ENCODE data around the gene ZPBP2. TPM values are rescaled to one million over a fixed set of nuclear protein-coding genes. Genes with fewer than 3 reads are reported as not detected.

Gene ZPBP2
- total RNA-seq, 2 donors from 2014 or later: not detected

GRCh38 chr17:39916918-39917317 lies 48.9 kb downstream of the ZPBP2 start:
- intact Hi-C loops (cut with DNase I): no loop called here
- TF ChIP-seq POLR2A (IDR thresholded peaks at IDR 0.05): no peak
- TF ChIP-seq CTCF (IDR thresholded peaks at IDR 0.05): no peak
- no peak for ATAC-seq
- no peak overlapping the region for H3K27ac ChIP-seq
- H3K9me3 ChIP-seq: no peaks in the 10 kb centered on the region
- 74 to 78% methylated on average over 7 of the region's 7 CpGs for WGBS, 2 donors
- no peak for DNase-seq
- no peaks in the 10 kb centered on the region for H3K4me1 ChIP-seq
- H3K36me3 ChIP-seq (replicated peaks in 1 of 2; ENCODE audit: insufficient read depth in 1 of 2, low read depth in 2 of 2): peaks cover 3 to 8% of the 10 kb centered on the region in 2 donors
- no peaks in the 10 kb centered on the region for H3K27me3 ChIP-seq
- H3K4me3 ChIP-seq: no peak overlapping the region

- no peak for ATAC-seq
- H3K36me3 ChIP-seq (replicated peaks in 1 of 2; ENCODE audit: insufficient read depth in 1 of 2, low read depth in 2 of 2): peaks cover 6 to 23% of the 10 kb centered on the region in 2 donors
- intact Hi-C loops (cut with DNase I): no loop called here
Observed at GRCh38 chr17:39919087-39919683, 51.2 kb downstream of the ZPBP2 start.

GRCh38 chr17:39920218-39921210 lies 52.5 kb downstream of the ZPBP2 start:
- peaks cover 9% of the 10 kb centered on the region for H3K4me1 ChIP-seq
- 76 to 80% methylated on average over 18 to 19 of the region's 19 CpGs for WGBS, 2 donors

More at GRCh38 chr17:39919087-39919683, 51.2 kb downstream of the ZPBP2 start:
- no peak for DNase-seq
- no peaks in the 10 kb centered on the region for H3K27me3 ChIP-seq
- no peaks in the 10 kb centered on the region for H3K9me3 ChIP-seq
- no peak for TF ChIP-seq CTCF (IDR thresholded peaks at IDR 0.05)
- H3K4me3 ChIP-seq: no peak overlapping the region
- H3K4me1 ChIP-seq: no peaks in the 10 kb centered on the region
- no peak overlapping the region for H3K27ac ChIP-seq
- WGBS, 2 donors: 95 to 97% methylated on average over 9 of the region's 9 CpGs

GRCh38 chr17:39921323-39921722 lies 53.3 kb downstream of the ZPBP2 start:
- DNase-seq (no peak), ATAC-seq (no peak)
- peaks cover 6 to 23% of the 10 kb centered on the region in 2 donors for H3K36me3 ChIP-seq (replicated peaks in 1 of 2; ENCODE audit: insufficient read depth in 1 of 2, low read depth in 2 of 2)
- H3K4me1 ChIP-seq: peaks cover 17% of the 10 kb centered on the region
- no peak overlapping the region for H3K4me3 ChIP-seq
- WGBS, 2 donors: 73 to 94% methylated on average over 3 to 5 of the region's 5 CpGs
- H3K9me3 ChIP-seq: no peaks in the 10 kb centered on the region
- no peak overlapping the region for H3K27ac ChIP-seq
- no peak for TF ChIP-seq CTCF (IDR thresholded peaks at IDR 0.05)
- TF ChIP-seq POLR2A (IDR thresholded peaks at IDR 0.05): no peak
- intact Hi-C loops (cut with DNase I): no loop called here
- no peaks in the 10 kb centered on the region for H3K27me3 ChIP-seq

More at GRCh38 chr17:39920218-39921210, 52.5 kb downstream of the ZPBP2 start:
- DNase-seq: no peak
- Histone ChIP-seq H3K4me3 (no peak overlapping the region), H3K36me3 (replicated peaks in 1 of 2; ENCODE audit: insufficient read depth in 1 of 2, low read depth in 2 of 2) (peaks cover 6 to 23% of the 10 kb centered on the region in 2 donors), H3K9me3 (no peaks in the 10 kb centered on the region), H3K27me3 (no peaks in the 10 kb centered on the region), H3K27ac (no peak overlapping the region)
- TF ChIP-seq POLR2A (IDR thresholded peaks at IDR 0.05): no peak
- TF ChIP-seq CTCF (IDR thresholded peaks at IDR 0.05): no peak
- ATAC-seq: no peak
- intact Hi-C loops (cut with DNase I): no loop called here
